NCI-H2196 treated with DMSO at 0.1 percent for 48 hours (cell line): ENCODE measurements around the gene SLC50A1.
"Not testable (repeated sequence)": the region's sequence is repeated elsewhere in the genome, so short reads cannot be mapped to it uniquely, and the experiment has no call there.

Experiments
- DNase-seq: peaks from one replicate; lab custom pipeline; 2025; ENCODE audit not compliant: unreplicated experiment; lab: John Stamatoyannopoulos, UW

The SLC50A1 gene

GRCh38 chr1:155134322-155134721, 1.3 kb upstream of the SLC50A1 start:
- no peak for DNase-seq

- DNase-seq = peak; percentile 46
Observed at GRCh38 chr1:155134880-155135414, 705 bp upstream of the SLC50A1 start.

- no peak for DNase-seq
Observed at GRCh38 chr1:155136748-155137147, 1.1 kb downstream of the SLC50A1 start.

DNA sequence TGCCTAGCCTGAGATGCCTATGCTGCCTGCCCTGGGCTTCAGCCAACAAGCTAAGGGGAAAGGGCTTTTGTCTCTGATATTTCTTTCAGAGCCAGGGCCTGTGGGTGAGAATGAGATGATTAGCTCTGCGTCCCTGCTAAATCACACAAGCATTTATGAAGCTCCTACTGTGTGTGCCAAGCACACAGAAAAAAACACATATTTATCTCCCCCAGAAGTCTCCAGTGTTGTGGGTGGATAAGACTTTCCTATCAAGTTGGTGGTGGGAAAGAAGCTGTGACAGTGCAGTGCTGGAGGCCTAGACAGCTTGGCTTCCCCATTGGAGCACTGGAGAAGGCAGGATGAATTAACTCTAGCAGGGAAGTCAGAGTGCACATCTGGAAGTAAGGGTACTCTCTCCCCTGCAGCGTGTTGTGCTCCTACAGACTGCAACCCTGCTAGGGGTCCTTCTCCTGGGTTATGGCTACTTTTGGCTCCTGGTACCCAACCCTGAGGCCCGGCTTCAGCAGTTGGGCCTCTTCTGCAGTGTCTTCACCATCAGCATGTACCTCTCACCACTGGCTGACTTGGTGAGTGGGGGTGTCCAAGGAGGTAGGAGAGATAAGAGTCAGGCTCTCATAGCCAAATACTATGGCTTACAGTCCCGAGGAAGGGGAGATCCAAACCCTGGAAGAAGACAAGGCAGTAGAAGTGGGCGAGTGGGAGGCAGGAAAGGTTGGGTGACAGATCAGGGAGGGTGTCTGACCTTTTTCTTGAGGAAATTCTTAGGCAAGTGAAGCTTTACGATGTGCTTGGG, 1.7 kb downstream of the SLC50A1 start:
- DNase-seq = no peak

GRCh38 chr1:155139895-155140629, 4.4 kb downstream of the SLC50A1 start, which contains the start of gene DPM3:
Gene DPM3 (minus strand): TSS chr1:155140531. CDS start chr1:155140240, 291 bp downstream.
- peak; percentile 59 for DNase-seq

DNA sequence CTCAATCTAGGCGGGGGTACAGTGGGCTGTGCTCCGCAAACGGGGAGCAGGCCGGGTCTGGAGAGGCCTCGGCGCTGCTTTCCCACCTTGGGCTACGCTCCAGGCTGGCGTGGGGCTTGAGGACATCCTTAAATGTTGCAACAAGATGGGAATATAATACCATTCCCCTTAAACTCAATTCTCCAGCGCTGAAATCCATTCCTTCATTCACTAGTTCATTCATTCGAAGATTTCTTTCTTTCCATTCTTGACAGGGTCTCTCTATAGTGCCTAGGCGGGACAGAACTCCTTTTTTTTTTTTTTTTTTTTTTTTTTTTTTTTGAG, 4.9 kb downstream of the SLC50A1 start:
- no peak for DNase-seq

GRCh38 chr1:155141749-155142148, 6.1 kb downstream of the SLC50A1 start:
- DNase-seq = no peak

GRCh38 chr1:155145491-155145890, 9.8 kb downstream of the SLC50A1 start:
- DNase-seq = no peak

DNA sequence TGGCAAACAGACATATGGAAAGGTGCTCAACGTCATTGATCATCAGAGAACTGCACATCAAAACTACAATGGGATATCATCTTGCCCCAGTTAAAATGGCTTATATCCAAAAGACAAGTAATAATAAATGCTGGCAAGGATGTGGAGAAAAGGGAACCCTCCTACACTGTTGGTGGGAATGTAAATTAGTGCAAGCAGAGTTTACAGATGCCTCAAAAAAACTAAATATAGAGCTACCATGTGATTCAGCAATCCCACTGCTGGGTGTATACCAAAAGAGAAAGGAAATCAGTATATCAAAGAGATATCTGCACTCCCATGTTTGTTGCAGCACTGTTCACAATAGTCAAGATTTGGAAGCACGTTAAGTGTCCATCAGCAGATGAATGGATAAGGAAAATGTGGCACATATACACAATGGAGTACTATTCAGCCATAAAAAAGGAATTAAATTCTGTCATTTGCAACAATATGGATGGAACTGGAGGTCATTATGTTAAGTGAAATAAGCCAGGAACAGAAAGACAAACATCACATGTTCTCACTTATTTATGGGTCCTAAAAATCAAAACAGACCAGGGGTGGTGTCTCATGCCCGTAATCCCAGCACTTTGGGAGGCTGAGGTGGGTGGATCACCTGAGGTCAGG, 20.5 kb downstream of the SLC50A1 start:
- DNase-seq = not testable (repeated sequence)

- DNase-seq = no peak
Observed at GRCh38 chr1:155158991-155159390, 23.3 kb downstream of the SLC50A1 start.

DNA sequence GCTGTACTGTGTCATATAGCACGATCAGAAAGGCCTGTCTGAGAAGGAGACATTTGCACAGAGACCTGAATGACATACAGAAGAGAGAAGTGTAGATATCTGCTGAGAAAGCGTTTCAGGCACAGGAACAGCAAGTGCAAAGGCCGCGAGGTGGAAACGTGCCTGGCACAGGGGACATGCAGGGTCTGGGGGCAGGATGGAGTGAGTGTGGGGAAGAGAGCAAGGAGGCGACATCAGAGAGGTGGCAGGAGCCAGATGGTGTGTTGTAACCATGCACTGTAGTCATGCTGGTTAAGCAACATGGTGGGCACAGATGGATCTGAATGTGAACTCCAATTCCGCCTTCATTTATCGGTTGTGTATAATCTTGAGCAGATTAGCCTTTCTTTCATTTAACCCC, 24.5 kb downstream of the SLC50A1 start:
- DNase-seq = no peak

GRCh38 chr1:155162631-155163030, 27.0 kb downstream of the SLC50A1 start:
- DNase-seq = not testable (repeated sequence)

DNA sequence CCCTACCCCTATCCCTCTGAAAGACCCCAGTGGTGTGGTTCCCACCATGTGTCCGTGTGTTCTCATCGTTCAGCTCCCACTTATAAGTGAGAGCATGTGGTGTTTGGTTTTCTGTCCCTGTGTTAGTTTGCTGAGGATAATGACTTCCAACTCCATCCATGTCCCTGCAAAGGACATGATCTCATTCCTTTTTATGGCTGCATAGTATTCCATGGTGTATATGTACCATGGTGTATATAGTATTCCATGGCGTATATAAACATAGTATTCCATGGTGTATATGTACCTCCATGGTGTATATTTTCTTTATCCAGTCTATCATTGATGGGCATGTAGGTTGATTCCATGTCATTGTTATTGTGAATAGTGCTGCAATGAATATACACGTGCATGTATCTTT, 28.1 kb downstream of the SLC50A1 start:
- not testable (repeated sequence) for DNase-seq

GRCh38 chr1:155164625-155165024, 29.0 kb downstream of the SLC50A1 start:
- DNase-seq = not testable (repeated sequence)

GRCh38 chr1:155166051-155166470, 30.4 kb downstream of the SLC50A1 start:
- DNase-seq = no peak

DNA sequence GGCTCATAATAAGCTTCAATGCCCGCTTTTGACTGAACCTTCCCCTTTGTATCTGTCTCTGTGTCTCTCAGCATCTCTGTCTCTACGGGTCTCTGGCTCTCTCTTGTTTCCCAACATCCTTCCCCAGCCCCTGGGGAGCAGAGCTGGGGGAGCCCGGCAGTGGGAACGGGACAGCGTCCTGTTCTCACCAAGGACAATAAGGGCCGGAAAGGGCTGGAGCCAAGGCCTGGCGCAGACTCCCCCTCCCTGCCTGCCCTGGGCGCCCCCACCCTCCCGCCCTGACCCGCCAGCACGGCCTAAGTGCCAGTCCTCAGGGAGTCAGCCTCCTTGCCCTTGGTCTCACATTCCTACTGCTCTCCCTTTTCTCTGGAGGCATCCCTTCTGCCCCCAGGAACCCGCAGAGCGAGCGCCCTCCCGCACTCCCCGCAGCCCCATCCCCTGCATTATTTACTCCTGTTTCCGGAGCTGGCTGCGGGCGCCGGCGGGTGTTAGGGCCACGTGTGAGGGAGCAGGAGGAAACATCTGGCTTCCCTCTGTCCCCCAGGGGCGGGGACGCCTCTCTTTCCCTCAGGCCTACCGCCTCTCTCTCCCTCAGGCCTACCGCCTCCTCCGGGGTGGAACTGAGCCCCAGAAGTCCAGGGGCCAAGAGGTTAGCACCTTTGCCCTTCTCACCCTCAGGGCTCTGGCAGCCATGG, 31.0 kb downstream of the SLC50A1 start:
- DNase-seq = peak; percentile 39

DNA sequence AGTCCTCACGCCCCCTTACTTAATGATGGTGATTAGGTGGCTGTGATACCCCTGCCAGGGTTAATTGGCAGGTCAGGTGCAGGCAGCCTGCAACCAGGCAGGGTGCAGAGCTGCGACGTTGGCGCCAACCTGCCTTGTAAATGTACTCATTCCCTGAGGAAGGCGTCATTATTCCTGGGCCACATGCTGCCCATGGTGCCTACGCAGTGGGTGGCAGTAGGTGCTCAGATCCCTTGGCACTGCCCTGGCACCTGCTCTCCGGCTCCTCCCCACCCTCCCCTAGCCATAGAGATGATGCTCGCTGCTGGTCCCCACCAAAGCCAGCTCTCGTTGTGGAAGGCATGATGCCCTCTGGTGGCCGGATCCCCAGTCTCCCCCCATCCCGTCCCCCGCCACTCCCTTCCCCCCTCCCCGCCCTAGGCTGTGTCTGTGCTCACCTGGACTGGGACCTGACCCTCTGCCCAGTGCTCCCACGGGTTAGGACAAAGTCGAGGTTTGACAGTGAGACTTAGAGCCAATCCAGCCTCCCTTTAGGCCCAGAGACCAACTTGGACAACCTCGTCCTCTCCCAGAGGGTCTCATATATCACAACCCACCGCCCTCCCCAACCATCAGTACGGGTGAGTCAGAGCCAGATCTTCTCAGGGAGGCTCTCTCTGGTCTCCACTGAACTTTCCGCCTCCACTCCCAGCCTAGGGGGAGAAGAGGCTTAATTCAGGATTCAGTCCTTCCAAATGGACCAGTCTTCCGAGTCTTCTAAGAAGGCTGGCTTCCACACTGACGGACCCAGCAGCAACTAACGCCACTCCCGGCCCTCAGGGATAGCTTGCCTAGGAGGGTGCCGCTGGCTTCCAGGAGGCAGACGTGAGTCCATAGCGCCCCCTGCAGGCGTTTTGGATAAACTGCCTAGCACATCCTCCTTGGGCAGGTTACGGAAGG, 31.8 kb downstream of the SLC50A1 start:
- DNase-seq = peak; percentile 95

DNA sequence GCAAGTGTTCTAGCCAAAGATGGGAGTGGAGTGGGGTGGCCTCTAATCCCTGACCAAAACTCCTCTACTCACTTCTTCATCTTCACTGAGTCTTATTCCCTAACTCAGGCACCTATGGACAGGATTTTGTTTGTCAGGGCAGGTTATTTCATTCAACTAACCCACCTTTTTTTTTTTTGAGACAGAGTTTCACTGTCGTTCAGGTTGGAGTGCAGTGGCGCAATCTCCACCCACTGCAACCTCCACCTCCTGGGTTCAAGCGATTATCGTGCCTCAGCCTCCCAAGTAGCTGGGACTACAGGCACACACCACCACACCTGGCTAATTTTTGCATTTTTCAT, 32.4 kb downstream of the SLC50A1 start:
- not testable (repeated sequence) for DNase-seq

- DNase-seq = no peak
Observed at GRCh38 chr1:155168456-155169210, 33.0 kb downstream of the SLC50A1 start.
